Activated CD4-positive, alpha-beta memory T cell treated with anti-CD3 and anti-CD28 coated beads, Interleukin-2, amount 10 ng/mL, durations not matched to agents 7 days and 5 days (primary cell): ENCODE results near the gene TMEM217. TPM values are rescaled to one million over a fixed set of nuclear protein-coding genes. Genes with fewer than 3 reads are reported as not detected.

ENCODE experiments used
- CTCF ChIA-PET: fragments of 350-600 bp; sonication (Branson Sonifier 250); formaldehyde crosslinking; loops from one replicate; lab custom pipeline; 2021; ENCODE audit warnings: antibody characterized with exemption, inconsistent platforms; lab: Charles Lee
- POLR2A ChIA-PET: fragments of 350-600 bp; sonication (Branson Sonifier 250); formaldehyde crosslinking; loops from one replicate; lab custom pipeline; 2021; ENCODE audit warnings: antibody characterized with exemption; lab: Charles Lee
- DNase-seq: peaks from one replicate; pipeline ENCODE4 v3.0.0-alpha.2; 2020
- H3K27ac Mint-ChIP-seq: one replicate; pipeline ENCODE4 v1.8.0; 2021; ENCODE audit warnings: mild to moderate bottlenecking, mixed read lengths
- H3K27me3 Mint-ChIP-seq: one replicate; pipeline ENCODE4 v1.8.0; 2021; ENCODE audit warnings: mixed read lengths
- H3K36me3 Mint-ChIP-seq: one replicate; pipeline ENCODE4 v1.8.0; 2021; ENCODE audit warnings: low read depth, mixed read lengths
- H3K4me1 Mint-ChIP-seq: one replicate; pipeline ENCODE4 v1.8.0; 2021; ENCODE audit warnings: mixed read lengths
- H3K4me3 Mint-ChIP-seq: one replicate; pipeline ENCODE4 v1.8.0; 2021; ENCODE audit warnings: mild to moderate bottlenecking, mixed read lengths
- H3K9me3 Mint-ChIP-seq: one replicate; pipeline ENCODE4 v1.8.0; 2021; ENCODE audit warnings: mixed read lengths
- total RNA-seq, 2 experiments: library from RNA; stranded (reverse); gene quantifications; one replicate each; pipeline ENCODE4 v1.2.3, GENCODE V29; 2021

TMEM217 gene
- total RNA-seq, 2 experiments from 2014 or later: 1.6 to 2.1 TPM

GRCh38 chr6:37222125-37222967 is 35.6 kb downstream of the TMEM217 start:
- H3K36me3 Mint-ChIP-seq: no peaks in the 10 kb centered on the region
- H3K27ac Mint-ChIP-seq: no peak overlapping the region
- no peaks in the 10 kb centered on the region for H3K9me3 Mint-ChIP-seq
- CTCF ChIA-PET: interaction anchor here (0.6 to 2.0 kb wide), 7 partner anchors 10 to 217 kb away, joined by 3 to 8 read pairs (median 4); partner anchors contain the start of gene FGD2
- peaks cover 26% of the 10 kb centered on the region for H3K4me1 Mint-ChIP-seq
- no peaks in the 10 kb centered on the region for H3K27me3 Mint-ChIP-seq
- peak; percentile 79 for DNase-seq
- POLR2A ChIA-PET: interaction anchor here (0.9 to 2.0 kb wide), 5 partner anchors 10 to 204 kb away, joined by 3 to 5 read pairs (median 4); partner anchors contain the start of genes TBC1D22B and TMEM217
- peak overlapping the region; percentile 77 for H3K4me3 Mint-ChIP-seq

GRCh38 chr6:37221585-37222124 is 36.3 kb downstream of the TMEM217 start:
- H3K27me3 Mint-ChIP-seq: no peaks in the 10 kb centered on the region
- CTCF ChIA-PET: interaction anchor here (0.6 to 2.0 kb wide), 4 partner anchors 13 to 216 kb away, joined by 3 to 8 read pairs (median 4); partner anchors contain the start of gene FGD2

GRCh38 chr6:37218511-37218910 is 39.4 kb downstream of the TMEM217 start:
- no peak for DNase-seq
- Mint-ChIP-seq H3K4me3 (no peak overlapping the region), H3K27ac (no peak overlapping the region), H3K27me3 (no peaks in the 10 kb centered on the region), H3K9me3 (no peaks in the 10 kb centered on the region), H3K36me3 (no peaks in the 10 kb centered on the region), H3K4me1 (peaks cover 26% of the 10 kb centered on the region)
- ChIA-PET POLR2A (no interaction called here), CTCF (interaction anchor here (2.3 kb wide), 1 partner anchor 200 kb away, joined by 16 read pairs; no protein-coding TSS in a partner anchor)

More at GRCh38 chr6:37221585-37222124, 36.3 kb downstream of the TMEM217 start:
- Mint-ChIP-seq H3K4me1 (peaks cover 26% of the 10 kb centered on the region), H3K27ac (no peak overlapping the region), H3K4me3 (peak overlapping the region; percentile 77), H3K9me3 (no peaks in the 10 kb centered on the region), H3K36me3 (no peaks in the 10 kb centered on the region)
- no peak for DNase-seq
- POLR2A ChIA-PET: interaction anchor here (0.9 to 2.0 kb wide), 3 partner anchors 36 to 204 kb away, joined by 4 to 5 read pairs (median 4); partner anchors contain the start of genes TBC1D22B and TMEM217

GRCh38 chr6:37218061-37218460 is 39.9 kb downstream of the TMEM217 start:
- ChIA-PET POLR2A (no interaction called here), CTCF (no interaction called here)
- no peak for DNase-seq
- Mint-ChIP-seq H3K9me3 (no peaks in the 10 kb centered on the region), H3K4me3 (no peak overlapping the region), H3K4me1 (peaks cover 25% of the 10 kb centered on the region), H3K27ac (no peak overlapping the region), H3K27me3 (no peaks in the 10 kb centered on the region), H3K36me3 (no peaks in the 10 kb centered on the region)

- POLR2A ChIA-PET: interaction anchor here (1.2 to 17.3 kb wide), 3 partner anchors 10 to 190 kb away, joined by 3 to 525 read pairs (median 145); partner anchors contain the start of gene PIM1
- Mint-ChIP-seq H3K36me3 (no peaks in the 10 kb centered on the region), H3K4me3 (no peak overlapping the region), H3K4me1 (peaks cover 31% of the 10 kb centered on the region), H3K27me3 (no peaks in the 10 kb centered on the region), H3K27ac (no peak overlapping the region), H3K9me3 (no peaks in the 10 kb centered on the region)
- DNase-seq: no peak
- CTCF ChIA-PET: interaction anchor here (1.1 to 17.3 kb wide), 9 partner anchors 10 to 188 kb away, joined by 3 to 786 read pairs (median 5); no protein-coding TSS in a partner anchor
Measured at GRCh38 chr6:37212268-37212667, 45.7 kb downstream of the TMEM217 start.

GRCh38 chr6:37210313-37210968 is 47.5 kb downstream of the TMEM217 start:
- POLR2A ChIA-PET: interaction anchor here (1.1 to 17.3 kb wide), 8 partner anchors 15 to 224 kb away, joined by 3 to 525 read pairs (median 10); partner anchors contain the start of genes MTCH1, PIM1, TBC1D22B and TMEM217
- no peaks in the 10 kb centered on the region for H3K27me3 Mint-ChIP-seq
- peak overlapping the region; percentile 85 for H3K27ac Mint-ChIP-seq
- CTCF ChIA-PET: interaction anchor here (0.5 to 17.3 kb wide), 30 partner anchors 9 to 451 kb away, joined by 3 to 786 read pairs (median 6); partner anchors contain the start of genes C6orf89, MTCH1, PIM1 and TBC1D22B
- DNase-seq: peak; percentile 81
- H3K4me1 Mint-ChIP-seq: peaks cover 47% of the 10 kb centered on the region
- no peaks in the 10 kb centered on the region for H3K9me3 Mint-ChIP-seq
- H3K36me3 Mint-ChIP-seq: no peaks in the 10 kb centered on the region
- no peak overlapping the region for H3K4me3 Mint-ChIP-seq

- peak overlapping the region; percentile 85 for H3K27ac Mint-ChIP-seq
- CTCF ChIA-PET: interaction anchor here (0.5 to 17.3 kb wide), 36 partner anchors 9 to 450 kb away, joined by 3 to 786 read pairs (median 4); partner anchors contain the start of genes C6orf89, MTCH1, PIM1 and TBC1D22B
- H3K27me3 Mint-ChIP-seq: no peaks in the 10 kb centered on the region
- peak; percentile 55 for DNase-seq
- H3K36me3 Mint-ChIP-seq: no peaks in the 10 kb centered on the region
- H3K4me3 Mint-ChIP-seq: peak overlapping the region; percentile 8
- peaks cover 52% of the 10 kb centered on the region for H3K4me1 Mint-ChIP-seq
- no peaks in the 10 kb centered on the region for H3K9me3 Mint-ChIP-seq
- POLR2A ChIA-PET: interaction anchor here (0.8 to 17.3 kb wide), 13 partner anchors 10 to 224 kb away, joined by 3 to 525 read pairs (median 5); partner anchors contain the start of genes CMTR1, MTCH1, PIM1 and TBC1D22B
Measured at GRCh38 chr6:37209461-37210205, 48.3 kb downstream of the TMEM217 start.

- no peaks in the 10 kb centered on the region for H3K27me3 Mint-ChIP-seq
- ChIA-PET CTCF (interaction anchor here (0.6 to 17.3 kb wide), 21 partner anchors 8 to 439 kb away, joined by 3 to 786 read pairs (median 11); partner anchors contain the start of genes C6orf89, MTCH1, PIM1 and TBC1D22B), POLR2A (interaction anchor here (0.8 to 17.3 kb wide), 9 partner anchors 11 to 323 kb away, joined by 3 to 525 read pairs (median 6); partner anchors contain the start of genes C6orf89 and PIM1)
- H3K9me3 Mint-ChIP-seq: no peaks in the 10 kb centered on the region
- H3K36me3 Mint-ChIP-seq: no peaks in the 10 kb centered on the region
- DNase-seq: no peak
- peaks cover 59% of the 10 kb centered on the region for H3K4me1 Mint-ChIP-seq
- peak overlapping the region; percentile 85 for H3K27ac Mint-ChIP-seq
- H3K4me3 Mint-ChIP-seq: no peak overlapping the region
Measured at GRCh38 chr6:37208793-37209192, 49.2 kb downstream of the TMEM217 start.

- POLR2A ChIA-PET: interaction anchor here (0.7 to 17.3 kb wide), 5 partner anchors 21 to 186 kb away, joined by 3 to 525 read pairs (median 144); partner anchors contain the start of gene PIM1
- Mint-ChIP-seq H3K4me1 (peaks cover 67% of the 10 kb centered on the region), H3K9me3 (no peaks in the 10 kb centered on the region), H3K4me3 (peak overlapping the region; percentile 17), H3K36me3 (no peaks in the 10 kb centered on the region), H3K27ac (peak overlapping the region; percentile 78), H3K27me3 (no peaks in the 10 kb centered on the region)
- CTCF ChIA-PET: interaction anchor here (0.9 to 17.3 kb wide), 14 partner anchors 7 to 323 kb away, joined by 3 to 786 read pairs (median 17); partner anchors contain the start of genes C6orf89, MTCH1 and PIM1
- peak; percentile 94 for DNase-seq
Measured at GRCh38 chr6:37207903-37208456, 50.0 kb downstream of the TMEM217 start.

- peak overlapping the region; percentile 65 for H3K27ac Mint-ChIP-seq
- H3K4me3 Mint-ChIP-seq: no peak overlapping the region
- CTCF ChIA-PET: interaction anchor here (0.9 to 17.3 kb wide), 8 partner anchors 12 to 182 kb away, joined by 3 to 786 read pairs (median 90); partner anchors contain the start of gene PIM1
- H3K36me3 Mint-ChIP-seq: no peaks in the 10 kb centered on the region
- H3K4me1 Mint-ChIP-seq: peaks cover 80% of the 10 kb centered on the region
- no peaks in the 10 kb centered on the region for H3K9me3 Mint-ChIP-seq
- DNase-seq: no peak
- no peaks in the 10 kb centered on the region for H3K27me3 Mint-ChIP-seq
- POLR2A ChIA-PET: interaction anchor here (6.8 to 17.3 kb wide), 3 partner anchors 30 to 185 kb away, joined by 144 to 525 read pairs (median 145); partner anchors contain the start of gene PIM1
Measured at GRCh38 chr6:37206622-37207021, 51.3 kb downstream of the TMEM217 start.

- POLR2A ChIA-PET: interaction anchor here (1.1 to 17.3 kb wide), 7 partner anchors 9 to 184 kb away, joined by 3 to 525 read pairs (median 8); partner anchors contain the start of gene PIM1
- Mint-ChIP-seq H3K36me3 (no peaks in the 10 kb centered on the region), H3K27me3 (no peaks in the 10 kb centered on the region), H3K4me3 (no peak overlapping the region), H3K27ac (peak overlapping the region; percentile 36), H3K4me1 (peaks cover 84% of the 10 kb centered on the region), H3K9me3 (no peaks in the 10 kb centered on the region)
- no peak for DNase-seq
- CTCF ChIA-PET: interaction anchor here (0.9 to 17.3 kb wide), 7 partner anchors 11 to 181 kb away, joined by 3 to 786 read pairs (median 23); partner anchors contain the start of gene PIM1
Measured at GRCh38 chr6:37205997-37206340, 52.0 kb downstream of the TMEM217 start.
